ENCODE measurements around the gene ZNF775. TPM values are rescaled to one million over a fixed set of nuclear protein-coding genes. Genes with fewer than 3 reads are reported as not detected.

Gene ZNF775
- total RNA-seq, 1 donor from 2014 or later = 1.3 TPM

DNA sequence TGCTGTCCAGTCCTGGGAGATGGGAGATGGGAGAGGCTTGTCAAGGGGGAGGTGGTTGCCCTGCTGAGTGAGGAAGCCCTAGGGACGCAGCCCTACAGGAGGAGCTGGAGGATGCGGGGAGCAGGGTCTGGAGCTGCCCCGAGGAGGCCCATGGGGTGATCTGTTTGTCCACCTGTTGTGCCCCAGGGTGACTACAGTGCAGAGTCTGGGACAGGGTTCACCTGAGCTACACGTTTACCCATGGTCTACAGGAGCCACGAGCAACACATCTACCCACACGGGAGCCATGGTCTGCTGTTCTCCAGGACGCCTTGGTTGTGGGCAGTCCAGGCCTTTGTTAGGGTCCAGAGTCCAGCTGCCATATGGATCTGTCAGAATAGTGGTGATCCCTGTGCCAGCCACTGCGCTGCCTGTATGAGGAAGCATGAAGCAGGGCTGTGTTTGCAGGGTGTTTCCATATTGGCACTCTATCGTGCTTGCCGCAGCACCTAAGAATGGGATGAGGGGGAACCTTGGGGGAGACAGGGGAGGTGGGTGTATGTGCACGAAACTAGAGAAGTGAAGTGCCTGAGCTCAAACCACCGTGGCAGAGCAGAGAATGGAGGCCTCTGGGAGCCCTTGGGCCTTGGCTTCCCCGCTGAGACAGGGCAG lies 23.7 kb downstream of the ZNF775 start:
- no peak for ATAC-seq

DNA sequence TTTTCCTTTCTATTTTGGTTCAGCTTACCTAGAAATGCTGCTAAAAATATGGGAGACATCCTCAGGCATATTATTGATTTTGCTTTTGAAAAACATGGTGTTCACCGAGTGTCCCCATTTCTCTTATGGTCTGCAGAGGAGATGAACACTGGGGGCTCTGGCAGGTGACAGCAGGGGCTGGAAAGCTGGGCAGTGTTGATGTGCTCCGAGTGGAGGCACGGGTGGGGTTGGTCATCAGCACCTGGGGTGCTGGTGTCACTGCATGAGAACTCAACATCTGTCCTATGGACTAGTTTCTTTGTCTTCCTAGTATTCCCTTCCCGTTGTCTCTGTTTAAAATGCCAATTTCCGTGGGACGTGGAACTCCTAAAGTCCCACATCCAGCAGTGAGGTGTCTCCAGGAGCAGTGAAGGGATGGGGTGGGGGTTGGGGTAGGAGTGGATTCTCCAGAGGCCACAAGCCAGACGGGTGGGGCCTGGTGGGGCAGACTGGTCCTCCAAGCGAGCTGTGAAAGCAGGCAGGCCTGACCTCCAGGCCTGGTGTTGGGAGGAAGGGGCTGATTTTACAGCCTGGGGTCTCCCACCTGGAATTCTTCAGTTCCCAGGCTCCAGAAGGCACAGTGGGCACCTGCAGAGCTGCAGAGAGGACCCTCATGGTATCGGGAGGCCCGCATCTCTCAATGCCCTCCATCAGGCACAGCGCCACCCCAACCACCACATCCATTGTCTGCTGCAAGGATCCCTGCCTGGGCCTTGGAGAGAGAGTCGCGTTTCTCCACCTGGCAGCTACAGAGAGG lies 24.4 kb downstream of the ZNF775 start:
- no peak for ATAC-seq

DNA sequence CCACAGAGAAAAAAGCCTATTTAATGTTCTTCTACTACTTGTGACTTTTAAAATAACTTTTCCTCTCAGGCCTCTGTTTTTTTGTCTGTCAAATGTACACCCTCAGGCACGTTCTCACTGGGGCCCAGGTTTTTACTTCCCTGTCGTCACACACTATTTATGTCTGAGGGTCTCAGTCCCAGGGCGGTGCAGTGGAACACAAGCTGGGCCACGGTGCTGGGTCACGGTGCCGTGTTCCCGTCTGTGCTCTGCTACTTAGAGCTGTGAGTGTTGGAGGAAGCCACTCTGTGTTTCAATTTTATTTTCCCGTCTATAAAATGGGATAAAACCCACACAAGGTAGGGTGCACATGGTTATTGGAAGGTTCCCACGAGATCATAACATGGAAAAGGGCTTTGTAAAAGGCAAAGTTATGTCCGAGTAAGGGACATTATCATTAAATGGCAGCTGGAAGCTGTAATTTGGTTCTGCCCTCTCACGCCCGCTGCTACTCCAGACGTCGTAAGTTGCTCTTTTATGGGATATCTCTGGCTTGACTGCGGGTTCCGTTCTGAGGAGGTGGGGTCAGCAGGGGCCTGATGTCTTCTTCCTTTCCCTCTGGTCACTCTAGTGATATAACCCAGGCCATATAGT lies 25.2 kb downstream of the ZNF775 start:
- ATAC-seq = no peak

DNA sequence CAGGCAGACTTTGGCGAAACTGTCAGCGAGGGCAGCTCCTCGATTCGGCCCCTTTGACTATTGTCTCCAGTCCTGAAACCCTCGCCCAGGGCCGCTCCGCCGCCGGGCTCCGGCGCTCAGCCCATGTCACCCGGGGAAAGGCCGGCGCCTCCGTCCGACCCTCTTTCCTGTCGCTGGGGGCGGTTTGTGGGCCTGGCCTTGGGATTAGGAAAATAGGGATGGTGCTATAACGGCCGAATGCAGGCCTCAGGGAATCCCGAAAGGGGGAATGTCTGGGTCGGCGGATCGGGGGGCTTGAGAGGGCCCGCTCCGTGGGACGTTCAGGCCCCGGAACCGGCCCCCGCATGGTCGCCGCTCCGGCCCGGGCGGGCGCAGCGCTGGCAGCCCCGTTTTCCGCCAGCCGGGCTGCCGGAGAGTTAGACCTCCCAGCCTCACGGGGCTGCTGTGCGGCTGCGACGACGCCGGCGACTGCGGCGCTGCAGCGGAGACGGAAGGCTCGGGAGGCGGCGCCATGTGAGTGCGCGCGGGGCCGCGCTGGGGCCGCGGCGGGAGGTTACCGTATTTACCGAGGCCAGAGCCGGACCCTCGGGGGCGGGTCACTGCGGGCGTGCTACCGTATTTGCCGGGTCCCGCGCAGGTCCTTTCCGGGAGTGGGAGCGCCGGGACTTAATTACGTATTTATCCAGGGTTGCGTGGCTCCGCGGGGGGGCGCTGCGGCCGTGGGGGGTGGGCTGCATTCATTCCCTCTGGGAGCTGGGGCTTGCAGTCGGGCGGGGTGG lies 25.9 kb downstream of the ZNF775 start:
- peak; percentile 84 for ATAC-seq

DNA sequence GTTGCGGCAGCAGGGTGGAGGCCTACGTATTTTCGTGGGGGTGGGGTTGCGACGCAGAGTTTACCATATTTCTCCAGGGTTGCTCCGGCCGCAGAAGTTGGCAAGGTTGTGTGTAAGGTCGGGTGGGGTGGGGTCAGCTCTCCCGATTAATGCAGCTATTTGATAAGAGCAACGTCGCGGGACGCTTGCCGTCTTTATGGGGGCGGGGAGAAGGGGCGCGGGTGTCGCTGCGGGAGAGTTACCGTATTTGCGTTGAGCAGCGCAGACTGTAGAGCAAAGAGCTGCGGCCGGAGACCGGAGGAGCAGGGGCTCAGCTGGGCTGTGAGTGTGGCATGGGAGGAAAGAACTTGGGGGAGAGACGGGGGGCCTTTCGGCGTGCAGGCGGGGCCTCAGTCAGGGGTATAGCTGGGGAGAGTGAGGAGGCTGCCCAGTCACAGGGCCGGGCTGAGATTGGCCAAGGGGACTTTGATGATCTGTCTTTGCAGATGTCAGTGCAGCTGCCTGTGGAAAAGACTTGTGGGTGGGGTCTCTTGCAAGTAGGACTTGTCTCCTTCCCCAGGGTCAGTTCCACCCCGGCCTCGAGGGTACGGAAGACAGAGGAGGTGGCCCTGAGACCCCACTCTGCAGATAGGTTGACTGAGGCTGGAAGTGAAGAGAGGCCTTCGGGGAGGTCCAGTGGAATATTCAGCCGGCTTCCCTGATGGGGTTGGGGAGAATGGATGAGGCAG lies 26.6 kb downstream of the ZNF775 start:
- peak; percentile 6 for ATAC-seq

DNA sequence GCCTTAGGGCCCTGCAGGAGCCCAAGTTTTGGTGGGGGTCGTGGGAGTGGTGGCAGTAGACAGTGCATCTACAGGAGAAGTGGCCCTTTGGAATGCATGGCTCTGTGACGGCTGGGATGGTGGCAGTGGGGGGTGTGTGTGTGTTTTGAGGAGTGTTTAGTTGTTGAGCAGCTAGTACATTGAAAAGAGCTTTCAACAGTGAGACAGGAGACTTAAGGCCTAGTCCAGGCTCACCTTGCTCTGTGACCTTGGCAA lies 27.1 kb downstream of the ZNF775 start:
- ATAC-seq = no peak

DNA sequence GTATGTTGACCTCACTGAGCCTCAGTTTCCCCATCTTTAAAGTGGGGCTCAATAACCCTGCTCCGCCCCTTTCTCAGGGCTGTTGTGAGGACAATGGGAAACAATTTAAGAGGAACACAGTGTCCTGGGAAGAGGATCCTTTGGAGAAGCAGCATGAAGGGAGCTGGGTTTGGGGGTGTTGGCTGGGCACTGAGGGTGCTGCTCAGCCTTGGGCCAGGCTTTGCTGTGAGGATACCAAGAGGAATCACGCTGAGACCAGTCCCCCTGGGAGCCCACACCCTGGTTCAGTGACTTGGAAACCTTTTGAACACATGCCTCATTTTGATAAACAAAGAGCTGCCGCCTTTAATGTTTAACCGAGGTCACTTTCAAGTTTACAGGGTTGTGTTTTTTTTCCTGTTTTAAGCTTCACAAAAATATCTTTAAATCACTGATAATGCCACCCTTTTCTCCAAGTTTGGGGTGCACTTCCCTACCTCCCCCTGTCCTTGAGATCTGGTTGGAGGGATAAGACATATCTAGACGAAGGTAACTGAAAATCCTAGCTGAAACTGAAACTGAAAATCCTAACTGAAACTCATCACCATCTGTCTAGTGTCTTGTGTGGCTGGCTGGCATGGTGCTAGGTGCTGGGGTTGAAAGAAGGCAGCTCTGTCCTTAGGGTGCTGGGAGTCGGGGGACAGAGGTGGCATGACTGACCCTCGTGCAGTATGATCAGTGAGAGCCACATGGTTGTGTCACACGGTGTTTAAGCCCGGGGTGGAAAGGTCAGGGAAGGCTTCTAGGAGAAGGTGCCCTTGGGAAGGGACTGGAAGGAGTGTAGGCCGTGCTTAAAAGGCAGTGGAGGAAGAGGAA lies 27.7 kb downstream of the ZNF775 start:
- no peak for ATAC-seq

DNA sequence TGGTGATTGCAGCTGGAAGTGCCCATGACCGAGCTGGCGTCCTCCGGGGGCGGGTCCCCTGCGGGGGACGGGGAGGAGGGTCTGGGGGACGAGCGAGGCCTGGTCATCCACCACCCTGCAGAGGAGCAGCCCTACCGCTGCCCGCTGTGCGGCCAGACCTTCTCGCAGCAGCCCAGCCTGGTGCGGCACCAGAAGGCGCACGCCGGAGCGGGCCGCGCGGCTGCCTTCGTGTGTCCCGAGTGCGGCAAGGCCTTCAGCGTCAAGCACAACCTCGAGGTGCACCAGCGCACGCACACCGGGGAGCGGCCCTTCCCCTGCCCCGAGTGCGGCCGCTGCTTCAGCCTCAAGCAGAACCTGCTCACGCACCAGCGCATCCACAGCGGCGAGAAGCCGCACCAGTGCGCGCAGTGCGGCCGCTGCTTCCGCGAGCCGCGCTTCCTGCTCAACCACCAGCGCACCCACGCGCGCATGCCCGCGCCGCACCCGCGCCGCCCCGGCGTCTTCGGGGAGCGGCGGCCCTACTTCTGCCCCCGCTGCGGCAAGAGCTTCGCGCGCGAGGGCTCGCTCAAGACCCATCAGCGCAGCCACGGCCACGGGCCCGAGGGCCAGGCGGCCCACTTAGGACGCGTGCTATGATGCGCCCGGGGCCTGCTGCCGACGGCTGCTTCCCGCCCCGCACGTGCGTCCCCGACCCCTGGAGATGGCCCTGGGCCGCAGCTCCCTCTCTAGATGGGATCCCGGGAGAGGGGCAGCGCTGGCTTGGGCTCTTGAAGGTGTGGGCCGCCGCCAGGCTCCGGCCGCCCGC lies 28.7 kb downstream of the ZNF775 start:
- ATAC-seq = no peak

DNA sequence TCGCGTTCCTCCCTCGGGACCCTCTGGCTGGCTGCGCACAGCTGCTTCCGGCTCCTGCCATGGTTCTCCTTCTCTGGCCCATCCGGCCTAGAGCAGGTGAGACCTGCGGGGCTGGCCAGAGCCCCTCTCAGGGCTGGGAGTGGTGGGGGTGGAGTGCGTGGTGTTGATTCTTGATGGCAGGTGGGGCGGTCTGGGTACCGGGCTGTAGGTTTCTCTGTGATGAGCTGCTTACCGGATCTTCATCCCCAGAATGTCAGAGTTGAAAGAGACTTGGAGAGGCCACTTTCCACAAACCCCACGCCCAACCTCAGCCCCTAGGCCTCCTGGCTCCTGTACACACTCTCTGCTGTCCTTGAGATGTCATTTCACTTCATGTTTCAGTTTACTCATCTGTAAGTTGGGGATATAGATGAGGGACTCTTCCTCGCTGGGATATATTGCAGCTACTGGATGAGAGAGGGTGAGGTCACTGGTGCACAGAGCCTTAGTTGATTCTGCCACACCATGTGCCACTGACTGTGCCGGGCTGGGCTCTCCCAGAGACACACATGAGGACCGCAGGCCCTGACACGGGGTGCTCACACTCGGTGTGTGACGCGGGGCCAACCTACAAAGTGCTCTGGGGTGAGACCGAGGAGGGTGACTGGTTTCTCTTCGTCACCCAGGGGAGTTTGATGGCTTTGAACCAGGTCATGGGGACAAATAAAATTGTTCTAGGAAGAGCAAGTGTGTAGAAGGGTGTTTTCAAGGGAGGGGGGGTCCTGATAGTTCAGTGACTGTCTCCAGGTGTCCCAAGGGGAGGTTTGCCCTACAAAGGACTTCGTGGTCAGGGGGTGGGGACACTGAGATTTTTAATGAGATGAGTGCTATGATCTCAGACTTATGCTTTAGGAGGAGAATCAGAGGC lies 29.5 kb downstream of the ZNF775 start:
- no peak for ATAC-seq

DNA sequence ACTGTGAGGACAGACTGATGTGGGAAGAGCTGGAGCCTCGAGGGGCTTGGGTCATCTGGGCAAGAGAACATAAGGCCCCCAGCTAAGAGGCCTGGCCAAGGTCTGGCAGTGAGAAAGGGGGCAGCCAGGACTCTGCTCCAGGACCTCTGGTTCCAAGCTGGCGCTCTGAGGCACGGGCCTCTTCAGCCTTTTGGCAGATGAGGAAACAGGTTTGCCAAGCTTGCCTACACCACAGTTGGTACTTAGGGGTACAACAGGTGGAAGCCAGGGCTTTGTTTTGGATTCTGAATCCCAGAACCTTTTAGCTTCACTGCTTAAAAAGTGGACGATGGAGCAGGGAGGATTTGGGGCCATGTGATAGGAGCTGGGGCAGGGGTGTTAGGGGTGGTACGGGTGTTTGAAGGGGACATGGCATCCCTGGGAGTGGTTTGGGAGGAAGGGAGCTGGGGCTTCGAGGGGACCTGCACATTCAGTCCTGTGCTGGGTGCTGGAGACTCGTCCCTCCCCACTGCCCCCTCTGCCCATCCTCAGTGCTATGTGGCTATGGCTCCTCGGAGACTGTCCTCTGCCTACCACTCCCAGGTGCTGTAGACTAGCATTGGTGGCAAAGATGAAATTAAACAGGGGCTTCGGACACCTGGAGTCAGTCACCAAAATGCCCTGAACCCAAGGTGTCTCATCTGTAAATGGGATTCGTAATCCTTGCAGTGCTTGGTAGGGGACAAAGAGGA lies 30.3 kb downstream of the ZNF775 start:
- ATAC-seq = no peak

DNA sequence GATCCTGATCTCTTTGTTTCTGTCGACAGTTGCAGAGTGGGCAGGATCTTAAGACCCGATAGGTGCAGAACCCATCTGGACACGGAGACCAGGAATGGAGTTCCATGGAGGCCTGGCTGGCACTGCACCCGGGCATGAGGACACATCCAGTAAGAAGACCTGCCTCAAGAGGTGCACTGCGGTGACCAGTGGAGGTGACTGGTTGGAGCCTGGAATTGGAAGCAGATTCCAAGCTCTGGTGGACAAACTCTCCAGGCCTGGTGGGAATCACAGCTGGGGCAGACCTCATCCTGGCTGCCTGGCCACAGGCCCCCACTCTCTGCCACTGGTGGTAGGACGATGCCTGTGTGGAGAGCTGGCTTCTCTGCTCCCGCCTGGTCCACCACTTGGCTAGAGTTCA lies 31.0 kb downstream of the ZNF775 start:
- no peak for ATAC-seq

DNA sequence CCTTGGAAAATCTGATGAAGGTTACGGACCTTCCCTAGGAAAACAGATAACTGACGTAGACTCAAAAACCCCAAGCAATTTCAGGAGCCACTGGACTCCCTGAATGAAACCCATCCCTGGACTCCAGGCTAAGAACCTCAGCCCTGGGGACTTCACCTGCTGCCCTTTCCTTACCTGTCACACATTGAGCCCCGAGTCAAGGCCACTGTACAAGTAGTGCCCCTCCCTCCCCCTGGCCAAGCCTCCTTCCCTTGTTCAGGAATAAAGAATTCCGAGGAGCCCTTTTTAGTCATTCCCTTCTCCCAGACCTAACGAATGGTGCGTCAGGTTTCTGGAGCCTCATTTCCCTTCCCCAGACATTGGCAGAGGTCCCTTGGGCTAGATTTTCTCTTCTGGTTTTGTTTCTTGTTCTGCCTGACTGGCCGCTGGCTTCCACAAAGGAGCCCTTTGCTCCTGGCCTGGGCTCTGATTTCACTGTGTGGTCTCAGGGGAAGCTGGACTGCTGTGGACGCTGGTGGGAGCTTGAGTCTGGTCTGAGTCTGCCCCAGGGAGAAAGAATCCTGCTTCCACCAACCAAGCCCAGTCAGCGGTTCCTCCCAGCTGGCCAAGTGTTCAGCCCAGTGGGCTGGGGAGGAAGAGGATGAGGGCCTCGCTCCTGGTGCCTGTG lies 31.7 kb downstream of the ZNF775 start:
- ATAC-seq = no peak

DNA sequence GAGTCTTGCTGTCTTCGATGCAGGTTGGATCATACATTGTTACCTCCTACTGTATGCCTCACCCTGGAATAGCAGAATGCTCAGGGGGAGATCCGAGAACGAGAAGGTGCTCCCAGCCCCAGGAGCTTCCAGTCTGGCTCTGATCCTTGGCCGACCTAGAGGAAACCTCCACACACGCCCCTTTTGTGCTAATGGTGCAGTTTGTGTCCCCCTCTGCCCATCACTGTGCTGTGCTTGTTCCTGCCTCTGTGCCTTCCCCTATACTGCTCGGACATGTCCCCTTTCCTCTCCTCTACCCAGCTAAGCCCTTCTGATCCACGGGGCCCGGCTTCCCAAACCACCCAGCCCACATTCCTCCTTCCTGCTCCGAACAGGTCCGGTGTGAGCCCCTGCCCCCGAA lies 32.5 kb downstream of the ZNF775 start:
- no peak for ATAC-seq

DNA sequence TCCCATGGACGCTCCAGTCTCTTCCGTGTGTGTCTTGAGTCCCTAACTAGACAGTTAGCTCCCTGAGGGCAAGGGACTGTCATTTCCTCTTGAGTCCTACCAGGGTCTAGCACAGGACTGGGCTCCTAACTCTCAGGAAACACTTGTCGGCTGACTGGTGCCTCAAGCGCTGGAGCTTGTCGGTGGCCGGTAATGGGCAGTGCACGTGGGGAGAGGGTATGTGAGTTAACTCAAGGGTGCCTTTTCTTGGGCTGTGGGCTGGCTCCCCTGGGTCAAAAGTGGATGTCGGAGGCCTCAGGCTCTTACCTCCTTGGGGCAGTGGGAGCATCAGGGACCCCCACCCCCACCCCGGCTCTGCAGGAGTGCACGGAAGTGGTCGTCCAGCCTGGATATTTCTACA lies 32.9 kb downstream of the ZNF775 start:
- ATAC-seq = no peak

DNA sequence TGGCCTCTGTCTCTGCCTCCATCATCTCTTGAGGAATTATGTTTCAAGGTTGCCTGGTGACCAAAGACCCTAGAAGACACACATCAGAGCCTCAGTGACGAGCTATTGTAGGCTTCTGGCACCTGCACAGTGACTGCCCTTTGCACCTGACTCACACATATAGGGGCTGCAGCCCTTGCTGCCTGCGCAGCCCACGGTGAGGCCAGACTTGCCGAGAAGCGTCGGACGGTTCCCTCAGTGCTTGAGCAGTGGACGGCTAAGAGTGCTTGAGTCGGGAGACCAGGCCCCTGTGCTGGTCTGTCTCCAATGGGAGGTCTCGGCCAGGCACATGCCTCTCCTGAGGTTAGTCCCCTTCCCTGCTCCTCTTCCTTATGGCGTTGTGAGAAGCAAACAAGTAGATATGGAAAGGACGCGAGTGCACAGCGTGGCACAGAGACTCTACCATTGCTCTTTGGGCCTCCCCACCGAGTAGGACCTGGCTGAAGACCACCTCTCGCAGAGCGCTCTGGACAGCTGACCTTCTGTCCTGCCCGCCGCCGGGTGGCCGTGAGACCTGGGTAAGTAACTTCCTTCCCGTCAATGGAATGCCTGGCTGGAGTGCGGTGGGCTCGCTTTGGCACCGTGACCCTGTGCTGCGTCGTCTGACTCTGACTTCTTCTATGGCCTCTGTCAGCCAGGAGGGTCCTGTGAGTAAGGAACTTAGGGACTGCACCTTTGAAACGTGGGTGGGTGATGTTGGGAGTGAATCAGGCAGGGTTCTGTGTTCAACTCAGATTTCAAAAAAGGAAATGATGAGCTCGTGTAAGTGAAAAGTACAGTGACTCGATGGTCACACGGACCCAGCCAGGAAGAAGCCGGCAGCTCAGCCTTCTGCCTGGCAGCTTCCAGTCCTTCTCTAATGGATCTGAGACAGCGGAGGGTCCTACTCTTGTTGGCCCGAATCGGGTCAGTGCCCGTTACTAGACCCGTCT lies 33.7 kb downstream of the ZNF775 start:
- ATAC-seq = no peak

DNA sequence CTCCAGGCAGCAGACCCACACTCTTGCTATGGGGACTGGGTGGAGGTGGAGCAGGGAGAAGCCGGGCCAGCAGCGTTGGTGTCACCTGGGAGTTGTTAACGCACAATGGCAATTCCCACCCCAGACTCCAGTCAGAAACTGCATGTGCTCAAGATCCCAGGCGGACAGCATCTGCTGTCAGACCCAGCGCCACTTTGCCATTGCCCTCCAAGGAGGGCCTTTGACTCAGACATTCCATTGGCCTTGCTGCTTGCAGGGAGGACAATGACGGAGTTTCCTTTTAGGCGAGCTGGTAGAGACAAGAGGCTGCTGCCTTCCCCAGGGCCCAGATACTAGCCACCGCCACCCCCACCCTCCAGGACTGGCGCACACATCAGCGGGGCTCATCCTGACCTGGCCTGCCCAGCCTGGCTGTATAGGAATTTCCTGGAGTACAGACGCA lies 34.5 kb downstream of the ZNF775 start:
- no peak for ATAC-seq
